Vagina (tissue), 2 donors: ENCODE measurements around the gene SERGEF. TPM values are rescaled to one million over a fixed set of nuclear protein-coding genes. Genes with fewer than 3 reads are reported as not detected.

Experiments used
- DNase-seq, 2 donors: peaks; one replicate each; pipeline ENCODE4 v3.0.0-alpha.2; 2017; ENCODE audit errors: extremely low spot score in 2 of 2
- H3K27ac ChIP-seq: fragments of 200-600 bp; sonication (generic); one replicate; pipeline ENCODE4 v1.5.1; 2019
- H3K27me3 ChIP-seq: fragments of 200-600 bp; sonication (generic); one replicate; pipeline ENCODE4 v1.5.1; 2019
- H3K36me3 ChIP-seq, 2 donors: fragments of 200-600 bp; sonication (generic); one replicate each; pipeline ENCODE4 v1.5.1; 2017 to 2019
- H3K4me1 ChIP-seq: fragments of 200-600 bp; sonication (generic); one replicate; pipeline ENCODE4 v1.5.1; 2019
- H3K4me3 ChIP-seq, 2 donors: fragments of 200-600 bp; sonication (generic); 1 replicate in 1 of 2; 2 replicates in 1 of 2; pipeline ENCODE4 v1.5.1; 2016 to 2019
- H3K9me3 ChIP-seq: fragments of 200-600 bp; sonication (generic); one replicate; pipeline ENCODE4 v1.5.1; 2019
- CTCF ChIP-seq, 3 experiments: fragments of 450-650 bp in 2 of 3; fragments of 200-600 bp in 1 of 3; sonication (generic) in 1 of 3; IDR thresholded peaks; one replicate each; pipeline ENCODE4 v1.5.1; 2017 to 2019; ENCODE audit warnings: antibody characterized with exemption in 3 of 3, mild to moderate bottlenecking in 2 of 3, moderate library complexity in 2 of 3
- POLR2A ChIP-seq, 2 donors: fragments of 450-650 bp; IDR thresholded peaks; one replicate each; pipeline ENCODE4 v1.6.1; 2017; ENCODE audit warnings: antibody characterized with exemption in 2 of 2, mild to moderate bottlenecking in 2 of 2, moderate library complexity in 2 of 2
- POLR2AphosphoS5 ChIP-seq, 2 donors: sonication (generic); formaldehyde crosslinking; IDR thresholded peaks; one replicate each; pipeline ENCODE4 v1.9.0; 2017; ENCODE audit warnings: antibody characterized with exemption in 2 of 2, mild to moderate bottlenecking in 2 of 2, low read depth in 1 of 2; ENCODE audit not compliant: insufficient read depth in 1 of 2
- intact Hi-C: fragments of 100-400 bp; cut with DNase I; formaldehyde crosslinking; loops from one replicate; pipeline ENCODE4 v1.15.1; 2023
- total RNA-seq: library from RNA; depleted of rRNA; stranded (reverse); fragments of >200 nt; gene quantifications from one replicate; pipeline ENCODE4 v1.2.3, GENCODE V29; 2016

SERGEF gene
- total RNA-seq, 1 donor from 2014 or later = 30.7 TPM

GRCh38 chr11:17958446-17958845, 54.4 kb downstream of the SERGEF start:
- Histone ChIP-seq H3K27me3 (no peaks in the 10 kb centered on the region), H3K27ac (peak overlapping the region; percentile 51), H3K4me1 (no peaks in the 10 kb centered on the region), H3K36me3 (peaks cover 0 to 19% of the 10 kb centered on the region in 2 donors), H3K4me3 (no peak overlapping the region), H3K9me3 (no peaks in the 10 kb centered on the region)
- DNase-seq = no peak
- TF ChIP-seq CTCF (IDR thresholded peaks at IDR 0.05) (no peak), POLR2AphosphoS5 (IDR thresholded peaks at IDR 0.05; ENCODE audit: insufficient read depth in 1 of 2, low read depth in 1 of 2) (no peak), POLR2A (IDR thresholded peaks at IDR 0.05) (no peak)
- intact Hi-C loops = no loop called here

GRCh38 chr11:17954395-17955252, 58.2 kb downstream of the SERGEF start:
- no peak for DNase-seq
- H3K27me3 ChIP-seq = no peaks in the 10 kb centered on the region
- no peak for TF ChIP-seq POLR2A (IDR thresholded peaks at IDR 0.05)
- TF ChIP-seq CTCF (IDR thresholded peaks at IDR 0.05) = no peak
- TF ChIP-seq POLR2AphosphoS5 (IDR thresholded peaks at IDR 0.05; ENCODE audit: insufficient read depth in 1 of 2, low read depth in 1 of 2) = no peak
- peaks cover 9% of the 10 kb centered on the region for H3K4me1 ChIP-seq
- H3K27ac ChIP-seq = no peak overlapping the region
- H3K4me3 ChIP-seq = no peak overlapping the region
- intact Hi-C loops = no loop called here
- H3K36me3 ChIP-seq = peaks cover 0 to 19% of the 10 kb centered on the region in 2 donors
- H3K9me3 ChIP-seq = no peaks in the 10 kb centered on the region

- H3K9me3 ChIP-seq = no peaks in the 10 kb centered on the region
- H3K27me3 ChIP-seq = no peaks in the 10 kb centered on the region
- intact Hi-C loops = no loop called here
- H3K27ac ChIP-seq = peak overlapping the region; percentile 31
- TF ChIP-seq CTCF (IDR thresholded peaks at IDR 0.05) = no peak
- no peak for TF ChIP-seq POLR2AphosphoS5 (IDR thresholded peaks at IDR 0.05; ENCODE audit: insufficient read depth in 1 of 2, low read depth in 1 of 2)
- TF ChIP-seq POLR2A (IDR thresholded peaks at IDR 0.05) = no peak
- H3K36me3 ChIP-seq = peaks cover 0 to 8% of the 10 kb centered on the region in 2 donors
- H3K4me1 ChIP-seq = peaks cover 9% of the 10 kb centered on the region
- no peak overlapping the region for H3K4me3 ChIP-seq
- no peak for DNase-seq
Observed at GRCh38 chr11:17952487-17952886, 60.4 kb downstream of the SERGEF start.

GRCh38 chr11:17951685-17952388, 61.0 kb downstream of the SERGEF start:
- peaks cover 0 to 8% of the 10 kb centered on the region in 2 donors for H3K36me3 ChIP-seq
- no peak for TF ChIP-seq POLR2A (IDR thresholded peaks at IDR 0.05)
- intact Hi-C loops = no loop called here
- H3K27ac ChIP-seq = peak overlapping the region; percentile 54
- H3K4me1 ChIP-seq = peaks cover 9% of the 10 kb centered on the region
- H3K9me3 ChIP-seq = no peaks in the 10 kb centered on the region
- no peaks in the 10 kb centered on the region for H3K27me3 ChIP-seq
- no peak for DNase-seq
- no peak overlapping the region for H3K4me3 ChIP-seq

- no peak for DNase-seq
- Histone ChIP-seq H3K36me3 (peaks cover 0 to 8% of the 10 kb centered on the region in 2 donors), H3K9me3 (no peaks in the 10 kb centered on the region), H3K27ac (peak overlapping the region; percentile 2), H3K4me1 (peaks cover 9% of the 10 kb centered on the region), H3K27me3 (no peaks in the 10 kb centered on the region), H3K4me3 (no peak overlapping the region)
- TF ChIP-seq CTCF (IDR thresholded peaks at IDR 0.05) (no peak), POLR2A (IDR thresholded peaks at IDR 0.05) (no peak), POLR2AphosphoS5 (IDR thresholded peaks at IDR 0.05; ENCODE audit: insufficient read depth in 1 of 2, low read depth in 1 of 2) (no peak)
- intact Hi-C loops = no loop called here
Observed at GRCh38 chr11:17950644-17951043, 62.2 kb downstream of the SERGEF start.
